Measurements from ENCODE around the gene UBE2V1.
A peak's percentile ranks its signal among the peaks of the same experiment; 100 is the strongest.
"Not testable (repeated sequence)": the region's sequence is repeated elsewhere in the genome, so short reads cannot be mapped to it uniquely, and the experiment has no call there.

UBE2V1 gene

GRCh38 chr20:50136822-50137599 lies 24.1 kb upstream of the UBE2V1 start:
- DNase-seq, result no peak

DNA sequence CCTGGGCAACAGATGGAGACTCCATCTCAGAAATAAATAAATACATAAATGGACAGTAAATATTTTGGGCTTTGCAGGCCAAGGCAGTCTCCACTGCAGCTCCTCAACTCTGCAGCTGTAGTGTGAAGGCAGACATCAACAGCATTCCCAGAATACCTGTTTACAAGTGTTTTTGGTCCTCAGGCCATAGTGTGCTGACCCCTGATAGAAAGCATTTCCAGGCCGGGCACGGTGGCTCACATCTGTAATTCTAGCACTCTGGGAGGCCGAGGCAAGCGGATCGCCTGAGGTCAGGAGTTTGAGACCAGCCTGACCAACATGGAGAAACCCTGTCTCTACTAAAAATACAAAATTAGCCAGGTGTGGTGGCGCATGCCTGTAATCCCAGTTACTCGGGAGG lies 22.2 kb upstream of the UBE2V1 start:
- DNase-seq, result not testable (repeated sequence)

- DNase-seq, result no peak
Observed at GRCh38 chr20:50133474-50134217, 20.7 kb upstream of the UBE2V1 start.

DNA sequence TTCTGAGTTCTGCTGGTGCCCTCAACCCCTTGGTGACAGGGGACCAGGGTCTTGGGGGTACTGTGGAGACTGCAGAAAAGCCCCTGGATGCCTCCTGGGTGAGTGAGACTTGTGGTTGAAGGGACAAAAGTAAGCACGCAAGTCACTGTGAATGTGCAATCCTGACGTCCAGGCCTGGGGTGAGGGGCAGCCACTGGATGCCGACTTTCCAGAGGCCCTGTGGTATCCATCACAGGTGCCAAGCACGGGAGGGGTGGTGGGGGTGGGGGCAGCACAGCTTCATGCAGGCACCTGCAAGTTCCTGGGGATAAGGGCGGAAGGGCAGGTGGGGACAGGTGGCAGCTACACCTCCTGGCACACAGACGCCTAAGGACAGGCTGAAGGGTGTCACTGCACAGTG lies 20.1 kb upstream of the UBE2V1 start:
- no peak for DNase-seq

DNA sequence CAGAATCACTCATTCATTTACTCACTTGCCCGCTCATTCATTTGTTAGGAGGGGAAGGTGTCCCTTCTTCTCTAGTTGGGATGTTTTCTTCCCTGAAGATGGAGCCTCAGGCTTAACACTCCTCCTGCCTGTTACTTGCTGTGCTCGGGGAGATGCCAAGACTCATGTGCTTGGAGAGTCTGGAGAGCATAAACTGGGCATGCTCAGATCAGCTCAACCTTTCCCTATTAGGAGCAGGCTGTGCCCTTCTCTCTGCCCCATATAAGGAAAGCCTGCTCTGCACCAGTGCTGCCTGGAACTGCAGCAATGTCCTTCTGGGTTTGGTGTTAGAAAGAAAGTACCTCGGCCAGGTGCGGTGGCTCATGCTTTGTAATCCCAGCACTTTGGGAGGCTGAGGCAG lies 18.0 kb upstream of the UBE2V1 start:
- no peak for DNase-seq

GRCh38 chr20:50130356-50130723 lies 17.4 kb upstream of the UBE2V1 start:
- no peak for DNase-seq

GRCh38 chr20:50129662-50130355 lies 16.9 kb upstream of the UBE2V1 start:
- DNase-seq, result no peak

DNA sequence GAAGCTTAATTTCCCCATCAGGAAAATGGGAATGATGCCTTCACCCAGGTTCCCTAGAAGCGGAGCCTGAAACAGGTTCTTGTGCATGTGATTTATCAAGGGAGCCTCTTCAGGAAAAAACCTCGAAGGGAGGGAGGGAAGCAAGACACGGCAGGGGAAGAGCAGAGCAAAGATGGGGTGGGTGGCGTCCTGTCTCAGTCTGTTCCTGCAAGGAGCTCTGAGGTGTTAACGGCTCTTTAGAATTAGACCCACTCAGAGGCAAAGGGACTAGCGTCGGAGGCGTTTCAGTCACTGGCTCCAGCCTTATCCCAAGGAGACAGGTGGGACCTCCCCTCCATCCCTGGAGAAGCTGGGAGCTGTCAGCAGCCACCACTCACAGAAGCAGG lies 15.6 kb upstream of the UBE2V1 start:
- no peak for DNase-seq

- DNase-seq, result no peak
Observed at GRCh38 chr20:50127587-50128519, 14.9 kb upstream of the UBE2V1 start.

DNA sequence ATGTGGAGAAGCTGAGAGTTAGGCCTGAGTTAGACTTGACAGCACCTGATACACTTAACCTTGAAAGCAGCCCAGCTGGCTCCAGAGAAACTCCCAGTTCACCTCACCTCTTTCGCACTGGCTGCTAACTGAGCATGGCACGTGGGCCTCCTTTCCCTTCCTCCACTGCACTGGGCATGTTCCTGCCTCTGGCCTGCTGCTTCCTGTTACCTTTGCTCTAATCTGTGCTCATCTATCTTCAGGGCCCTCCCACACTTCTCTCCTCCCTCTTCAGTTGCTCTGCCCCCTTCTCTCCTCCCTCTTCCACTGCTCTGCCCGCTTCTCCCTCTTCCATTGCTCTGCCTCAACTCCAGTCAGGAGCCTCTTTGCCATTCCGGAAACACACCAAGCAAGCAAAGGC lies 13.7 kb upstream of the UBE2V1 start:
- DNase-seq, result no peak

GRCh38 chr20:50125279-50125678 lies 12.3 kb upstream of the UBE2V1 start:
- DNase-seq, result no peak

GRCh38 chr20:50124496-50124895 lies 11.5 kb upstream of the UBE2V1 start:
- no peak for DNase-seq

DNA sequence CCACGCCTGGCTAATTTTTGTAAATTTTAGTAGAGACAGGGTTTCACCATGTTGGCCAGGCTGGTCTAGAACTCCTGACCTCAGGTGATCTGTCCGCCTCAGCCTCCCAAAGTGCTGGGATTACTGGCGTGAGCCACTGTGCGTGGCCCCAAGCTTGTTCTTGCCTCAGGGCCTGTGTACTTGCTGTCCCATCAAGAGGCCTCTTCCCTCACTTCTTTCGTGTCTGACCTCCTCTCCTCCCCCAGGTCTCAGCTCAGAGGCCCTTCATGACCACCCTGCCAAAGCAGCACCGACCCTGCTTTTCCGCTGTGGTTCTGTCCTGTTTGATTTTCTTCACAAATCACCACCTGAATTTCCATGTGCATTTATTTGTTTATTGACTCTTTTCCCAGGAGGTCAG lies 10.5 kb upstream of the UBE2V1 start:
- DNase-seq, result no peak

- no peak for DNase-seq
Observed at GRCh38 chr20:50122763-50123162, 9.8 kb upstream of the UBE2V1 start.

- no peak for DNase-seq
Observed at GRCh38 chr20:50121858-50122271, 8.9 kb upstream of the UBE2V1 start.

GRCh38 chr20:50120935-50121693 lies 8.2 kb upstream of the UBE2V1 start:
- DNase-seq, result peak; percentile 25

DNA sequence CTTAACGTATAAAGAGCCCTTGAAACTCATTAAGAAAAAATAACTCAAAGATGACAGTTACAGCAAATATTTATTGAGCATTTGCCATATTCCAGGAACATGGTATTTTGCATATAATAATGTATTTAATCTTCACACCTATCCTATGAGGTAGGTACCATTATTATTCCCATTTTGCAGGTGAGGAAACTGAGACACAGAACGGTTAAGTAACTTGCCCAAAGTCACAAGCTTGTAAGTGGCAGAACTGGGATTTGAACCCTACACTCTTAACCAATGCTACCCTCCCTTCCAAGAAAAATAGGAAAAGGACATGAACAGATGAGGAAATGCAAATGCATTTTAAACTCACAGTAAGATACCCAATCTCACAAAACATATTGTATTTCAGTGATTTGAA lies 5.3 kb upstream of the UBE2V1 start:
- DNase-seq, result no peak

- no peak for DNase-seq
Observed at GRCh38 chr20:50116368-50116999, 3.5 kb upstream of the UBE2V1 start.

DNA sequence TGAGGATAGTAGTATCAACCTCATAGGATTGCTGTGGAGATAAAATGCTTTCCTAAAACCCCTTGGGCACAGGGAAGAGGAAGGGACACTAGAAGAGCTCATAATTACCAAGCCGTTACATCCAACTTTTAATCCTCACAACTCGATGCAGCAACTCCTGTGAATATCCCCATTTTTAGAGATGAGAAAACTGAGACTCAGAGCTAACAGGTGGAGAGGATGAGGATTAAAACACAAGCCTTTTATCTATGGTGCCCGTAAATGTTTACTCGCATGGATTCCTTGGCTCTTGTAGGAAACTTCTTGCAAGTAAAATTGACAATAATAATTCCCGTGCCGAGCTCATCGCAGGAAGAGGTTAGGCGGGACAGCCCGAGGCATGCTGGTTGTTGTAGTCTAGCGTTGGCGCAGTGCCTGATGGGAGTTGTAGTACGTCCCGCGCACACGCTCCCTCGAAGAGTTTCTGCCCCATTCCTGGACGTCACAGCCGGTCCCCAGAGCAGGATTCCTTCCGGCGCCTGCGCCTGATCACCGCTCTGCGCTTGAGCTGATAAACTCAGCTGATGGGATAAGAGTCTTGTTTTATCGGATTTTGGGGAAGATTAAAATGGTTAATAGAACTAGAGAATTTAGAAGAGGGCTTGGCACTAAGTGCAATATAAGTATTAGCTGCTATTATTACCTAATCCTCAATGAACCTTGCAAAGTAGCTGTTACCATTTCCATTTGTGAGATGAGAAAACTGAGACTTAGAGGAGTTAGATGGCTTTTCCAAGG lies 2.8 kb upstream of the UBE2V1 start:
- DNase-seq, result peak; percentile 87

GRCh38 chr20:50115041-50115512 lies 2.1 kb upstream of the UBE2V1 start:
- no peak for DNase-seq

All from NK-92 treated with Interleukin-12 subunit alpha and Interleukin-12 subunit beta, amount 100 ng/mL, for 24 hours (cell line).